ENCODE results near the gene STAM.
A peak's percentile ranks its signal among the peaks of the same experiment; 100 is the strongest.

Gene STAM

DNA sequence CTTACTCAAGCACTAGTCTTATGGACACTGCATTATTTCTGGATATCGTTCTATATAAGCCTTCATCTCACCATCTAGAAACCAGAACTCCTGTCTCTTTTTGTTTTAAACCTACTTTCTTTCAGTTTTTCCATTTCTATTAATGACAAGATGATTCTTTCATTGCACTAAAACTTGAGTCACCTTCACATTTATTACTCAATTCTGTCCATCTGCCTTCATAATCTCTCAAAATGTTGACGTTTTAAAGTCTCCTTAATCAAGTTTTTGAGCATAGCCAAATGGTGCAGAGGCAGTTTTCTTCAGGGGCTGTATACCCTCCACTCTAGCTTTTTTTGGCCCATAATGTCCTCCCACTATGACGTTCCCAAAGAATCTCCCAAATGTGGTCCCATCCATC, 17.6 kb downstream of the STAM start:
- no peak overlapping the region for H3K4me3 ChIP-seq (ENCODE audit: control insufficient read depth, low read depth, low read length)
- TF ChIP-seq, protein P1, sequence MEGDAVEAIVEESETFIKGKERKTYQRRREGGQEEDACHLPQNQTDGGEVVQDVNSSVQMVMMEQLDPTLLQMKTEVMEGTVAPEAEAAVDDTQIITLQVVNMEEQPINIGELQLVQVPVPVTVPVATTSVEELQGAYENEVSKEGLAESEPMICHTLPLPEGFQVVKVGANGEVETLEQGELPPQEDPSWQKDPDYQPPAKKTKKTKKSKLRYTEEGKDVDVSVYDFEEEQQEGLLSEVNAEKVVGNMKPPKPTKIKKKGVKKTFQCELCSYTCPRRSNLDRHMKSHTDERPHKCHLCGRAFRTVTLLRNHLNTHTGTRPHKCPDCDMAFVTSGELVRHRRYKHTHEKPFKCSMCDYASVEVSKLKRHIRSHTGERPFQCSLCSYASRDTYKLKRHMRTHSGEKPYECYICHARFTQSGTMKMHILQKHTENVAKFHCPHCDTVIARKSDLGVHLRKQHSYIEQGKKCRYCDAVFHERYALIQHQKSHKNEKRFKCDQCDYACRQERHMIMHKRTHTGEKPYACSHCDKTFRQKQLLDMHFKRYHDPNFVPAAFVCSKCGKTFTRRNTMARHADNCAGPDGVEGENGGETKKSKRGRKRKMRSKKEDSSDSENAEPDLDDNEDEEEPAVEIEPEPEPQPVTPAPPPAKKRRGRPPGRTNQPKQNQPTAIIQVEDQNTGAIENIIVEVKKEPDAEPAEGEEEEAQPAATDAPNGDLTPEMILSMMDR (conservative IDR thresholded peaks at IDR 0.05; ENCODE audit: control insufficient read depth, insufficient read depth, low read depth, low read length): no peak
- no peak for DNase-seq (ENCODE audit: low read depth)

DNA sequence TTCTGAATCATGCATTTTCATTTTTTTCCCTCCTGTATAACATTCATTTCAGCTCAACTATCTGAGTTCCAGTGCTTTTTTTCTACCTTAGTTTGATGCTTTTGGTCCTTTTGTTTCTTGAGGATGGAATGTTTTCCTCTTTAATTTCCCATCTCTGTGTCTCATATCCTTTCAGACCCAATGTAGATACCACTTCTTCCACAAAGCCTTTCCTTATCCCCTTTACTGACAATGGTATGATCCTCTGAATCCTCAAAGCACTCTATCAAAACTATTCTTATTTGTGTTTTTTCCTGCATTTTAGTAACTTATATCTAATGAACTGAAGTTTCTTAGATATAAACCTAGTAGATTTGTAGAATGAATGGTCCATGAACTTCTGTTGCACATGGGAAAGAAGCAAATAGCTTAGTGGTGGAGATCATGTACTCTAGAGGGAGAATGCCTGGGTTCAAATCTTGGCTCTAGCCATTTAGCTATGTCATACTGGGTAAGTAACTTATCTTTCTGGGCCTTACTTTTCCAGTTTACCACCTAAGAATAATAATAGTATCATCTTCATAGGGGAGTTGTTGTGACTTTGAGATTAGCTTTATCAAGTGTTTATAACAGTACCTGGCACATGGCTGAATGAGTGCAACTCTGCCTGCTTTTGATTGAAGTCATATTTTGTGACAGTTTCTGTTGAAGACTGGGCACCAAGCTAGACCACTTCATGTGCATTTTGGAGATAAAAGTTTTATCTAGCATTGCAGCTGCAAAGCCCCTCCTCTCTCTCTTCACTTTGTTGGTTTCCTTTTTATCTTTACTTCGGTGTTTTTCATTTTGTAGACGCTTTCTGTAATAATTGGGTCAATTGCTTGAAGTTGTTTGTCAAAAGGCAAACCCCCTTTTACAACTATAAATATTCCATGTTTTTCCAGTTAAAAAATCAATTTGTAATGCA, 18.5 kb downstream of the STAM start:
- H3K4me3 ChIP-seq (ENCODE audit: control insufficient read depth, low read depth, low read length): no peak overlapping the region
- no peak for DNase-seq (ENCODE audit: low read depth)
- TF ChIP-seq, protein P1 (conservative IDR thresholded peaks at IDR 0.05; ENCODE audit: control insufficient read depth, insufficient read depth, low read depth, low read length): no peak

DNA sequence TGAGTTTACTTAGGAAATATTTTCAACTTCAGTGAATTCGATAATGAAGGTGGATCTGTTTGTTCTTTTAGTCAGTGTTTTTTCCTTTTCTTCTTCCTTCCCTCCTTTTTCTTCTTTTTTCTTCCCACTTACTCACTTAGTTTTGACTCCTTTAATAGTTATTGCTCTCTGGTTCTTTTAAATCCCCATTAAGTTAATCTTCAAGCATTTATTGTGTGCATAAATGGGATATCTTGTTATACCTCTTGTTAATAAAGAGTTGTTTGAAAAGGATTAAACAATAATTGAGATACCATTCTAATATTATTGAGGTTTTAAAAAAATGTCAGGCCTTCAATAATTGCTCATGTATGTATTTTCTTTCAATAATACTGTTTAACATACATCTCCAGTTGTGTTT, 19.5 kb downstream of the STAM start:
- no peak for DNase-seq (ENCODE audit: low read depth)
- no peak overlapping the region for H3K4me3 ChIP-seq (ENCODE audit: control insufficient read depth, low read depth, low read length)
- TF ChIP-seq, protein P1 (conservative IDR thresholded peaks at IDR 0.05; ENCODE audit: control insufficient read depth, insufficient read depth, low read depth, low read length): no peak

DNA sequence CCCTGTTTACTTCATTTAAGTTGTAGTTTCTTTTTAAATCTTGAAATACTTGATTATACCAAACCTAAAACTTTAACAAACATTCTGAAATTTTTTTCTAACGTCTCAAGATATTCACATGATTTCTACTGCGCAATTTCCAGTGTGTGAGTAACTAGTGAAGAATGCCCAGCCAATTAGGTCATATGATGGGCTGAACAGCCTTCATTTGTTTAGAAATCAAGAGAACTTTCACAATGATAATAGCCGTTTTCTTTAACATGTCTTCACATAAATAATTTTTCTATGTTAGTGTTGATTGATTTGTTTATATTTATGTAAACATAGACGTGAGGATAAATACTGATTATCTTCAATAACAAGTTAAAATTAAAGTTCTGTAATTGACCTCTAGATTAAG, 21.8 kb downstream of the STAM start:
- TF ChIP-seq, protein P1 (conservative IDR thresholded peaks at IDR 0.05; ENCODE audit: control insufficient read depth, insufficient read depth, low read depth, low read length): no peak
- peak; percentile 95 for DNase-seq (ENCODE audit: low read depth)
- H3K4me3 ChIP-seq (ENCODE audit: control insufficient read depth, low read depth, low read length): no peak overlapping the region

DNA sequence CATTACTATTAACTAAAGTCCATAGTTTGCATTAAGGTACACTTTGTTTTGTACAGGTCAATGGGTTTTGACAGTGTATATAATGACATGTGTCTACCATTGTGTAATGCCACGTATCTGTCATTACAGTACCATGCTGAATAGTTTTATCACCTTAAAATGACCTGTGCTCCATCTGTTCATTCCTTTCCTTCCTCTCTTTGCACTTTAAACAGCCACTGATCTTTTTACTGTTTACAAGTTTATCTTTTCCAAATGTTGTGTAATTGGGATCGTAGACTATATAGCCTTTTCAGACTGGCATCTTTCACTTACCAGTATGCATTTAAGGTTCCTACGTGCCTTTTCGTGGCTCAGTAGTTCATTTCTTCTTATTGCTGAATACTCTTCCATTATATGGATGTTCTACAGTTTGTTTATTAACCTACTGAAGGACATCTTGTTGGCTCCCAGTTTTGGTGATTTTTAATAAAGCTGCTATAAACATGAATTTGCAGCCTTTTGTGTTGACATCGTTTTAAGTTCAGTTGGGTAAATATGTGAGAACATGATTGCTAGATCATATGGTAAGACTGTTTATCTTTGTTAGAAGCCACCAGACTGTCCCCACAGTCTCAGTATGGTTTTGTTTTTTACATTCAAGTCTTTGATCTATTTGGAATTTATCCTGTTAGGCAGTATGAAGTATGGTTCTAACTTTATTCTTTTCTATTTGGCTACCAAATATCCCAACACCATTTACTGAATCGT, 24.7 kb downstream of the STAM start:
- no peak overlapping the region for H3K4me3 ChIP-seq (ENCODE audit: control insufficient read depth, low read depth, low read length)
- DNase-seq (ENCODE audit: low read depth): no peak
- TF ChIP-seq, protein P1 (conservative IDR thresholded peaks at IDR 0.05; ENCODE audit: control insufficient read depth, insufficient read depth, low read depth, low read length): no peak

DNA sequence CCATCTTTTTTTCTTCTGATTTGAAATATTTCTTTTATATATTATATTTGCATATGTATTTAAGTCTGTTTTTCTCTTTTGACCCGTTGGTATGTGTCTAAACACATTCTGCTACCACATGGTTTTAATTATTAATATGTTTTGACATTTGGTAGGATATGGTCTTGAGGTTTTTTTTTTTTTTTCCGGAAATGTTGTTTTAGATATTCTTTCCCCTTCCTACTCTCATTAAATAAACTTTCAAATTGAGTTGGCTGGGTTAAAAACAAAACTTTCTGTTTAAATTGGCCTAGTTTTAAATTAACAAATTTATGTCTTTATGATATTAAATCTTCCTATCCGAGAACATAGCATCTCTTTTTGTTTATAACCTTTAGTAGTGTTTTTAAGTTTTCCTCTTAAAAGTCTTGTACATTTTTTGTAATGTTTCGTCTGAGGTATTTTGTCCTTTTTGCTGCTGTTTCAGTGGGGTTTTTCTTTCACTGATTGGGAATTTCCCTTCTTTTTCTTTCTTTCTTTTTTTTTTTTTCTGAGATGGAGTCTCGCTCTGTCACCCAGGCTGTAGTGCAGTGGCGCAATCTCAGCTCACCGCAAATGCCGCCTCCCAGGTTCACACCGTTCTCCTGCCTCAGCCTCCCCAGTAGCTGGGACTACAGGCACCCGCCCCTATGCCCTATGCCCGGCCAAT, 25.4 kb downstream of the STAM start:
- DNase-seq (ENCODE audit: low read depth): no peak
- TF ChIP-seq, protein P1 (conservative IDR thresholded peaks at IDR 0.05; ENCODE audit: control insufficient read depth, insufficient read depth, low read depth, low read length): no peak
- no peak overlapping the region for H3K4me3 ChIP-seq (ENCODE audit: control insufficient read depth, low read depth, low read length)
